ENCODE data around the gene GNG2. TPM values are rescaled to one million over a fixed set of nuclear protein-coding genes. Genes with fewer than 3 reads are reported as not detected.

The GNG2 gene
- total RNA-seq, 3 donors from 2014 or later = 9.9 to 52.2 (median 16.6) TPM

DNA sequence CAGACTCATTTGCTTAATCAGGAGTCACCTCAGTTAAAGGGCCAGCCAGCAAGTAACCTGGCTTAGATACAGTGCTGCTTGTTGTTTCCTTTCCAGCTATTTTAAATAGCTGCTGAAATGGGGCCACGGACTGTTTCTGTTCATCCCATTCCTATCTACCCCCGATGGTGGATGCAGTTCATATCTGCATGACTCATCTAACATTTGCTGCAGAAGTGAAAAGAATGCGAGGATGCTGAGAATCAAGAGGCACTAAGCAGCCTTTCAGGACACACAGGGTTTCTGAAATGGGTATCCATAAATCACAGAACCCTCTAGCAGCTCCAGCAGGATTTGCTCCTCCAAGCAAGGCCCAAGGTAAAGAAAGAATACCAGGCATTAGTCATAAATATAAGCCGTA lies 68.8 kb downstream of the GNG2 start:
- Histone ChIP-seq H3K4me3 (no peak overlapping the region), H3K4me1 (ENCODE audit: low read depth) (no peaks in the 10 kb centered on the region), H3K36me3 (ENCODE audit: low read depth) (no peaks in the 10 kb centered on the region), H3K9me3 (no peaks in the 10 kb centered on the region)
- ATAC-seq (no peak), DNase-seq (no peak)
- intact Hi-C loops (cut with DNase I, micrococcal nuclease) = no loop called here
- TF ChIP-seq, protein P1, sequence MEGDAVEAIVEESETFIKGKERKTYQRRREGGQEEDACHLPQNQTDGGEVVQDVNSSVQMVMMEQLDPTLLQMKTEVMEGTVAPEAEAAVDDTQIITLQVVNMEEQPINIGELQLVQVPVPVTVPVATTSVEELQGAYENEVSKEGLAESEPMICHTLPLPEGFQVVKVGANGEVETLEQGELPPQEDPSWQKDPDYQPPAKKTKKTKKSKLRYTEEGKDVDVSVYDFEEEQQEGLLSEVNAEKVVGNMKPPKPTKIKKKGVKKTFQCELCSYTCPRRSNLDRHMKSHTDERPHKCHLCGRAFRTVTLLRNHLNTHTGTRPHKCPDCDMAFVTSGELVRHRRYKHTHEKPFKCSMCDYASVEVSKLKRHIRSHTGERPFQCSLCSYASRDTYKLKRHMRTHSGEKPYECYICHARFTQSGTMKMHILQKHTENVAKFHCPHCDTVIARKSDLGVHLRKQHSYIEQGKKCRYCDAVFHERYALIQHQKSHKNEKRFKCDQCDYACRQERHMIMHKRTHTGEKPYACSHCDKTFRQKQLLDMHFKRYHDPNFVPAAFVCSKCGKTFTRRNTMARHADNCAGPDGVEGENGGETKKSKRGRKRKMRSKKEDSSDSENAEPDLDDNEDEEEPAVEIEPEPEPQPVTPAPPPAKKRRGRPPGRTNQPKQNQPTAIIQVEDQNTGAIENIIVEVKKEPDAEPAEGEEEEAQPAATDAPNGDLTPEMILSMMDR (IDR thresholded peaks at IDR 0.05) = no peak

DNA sequence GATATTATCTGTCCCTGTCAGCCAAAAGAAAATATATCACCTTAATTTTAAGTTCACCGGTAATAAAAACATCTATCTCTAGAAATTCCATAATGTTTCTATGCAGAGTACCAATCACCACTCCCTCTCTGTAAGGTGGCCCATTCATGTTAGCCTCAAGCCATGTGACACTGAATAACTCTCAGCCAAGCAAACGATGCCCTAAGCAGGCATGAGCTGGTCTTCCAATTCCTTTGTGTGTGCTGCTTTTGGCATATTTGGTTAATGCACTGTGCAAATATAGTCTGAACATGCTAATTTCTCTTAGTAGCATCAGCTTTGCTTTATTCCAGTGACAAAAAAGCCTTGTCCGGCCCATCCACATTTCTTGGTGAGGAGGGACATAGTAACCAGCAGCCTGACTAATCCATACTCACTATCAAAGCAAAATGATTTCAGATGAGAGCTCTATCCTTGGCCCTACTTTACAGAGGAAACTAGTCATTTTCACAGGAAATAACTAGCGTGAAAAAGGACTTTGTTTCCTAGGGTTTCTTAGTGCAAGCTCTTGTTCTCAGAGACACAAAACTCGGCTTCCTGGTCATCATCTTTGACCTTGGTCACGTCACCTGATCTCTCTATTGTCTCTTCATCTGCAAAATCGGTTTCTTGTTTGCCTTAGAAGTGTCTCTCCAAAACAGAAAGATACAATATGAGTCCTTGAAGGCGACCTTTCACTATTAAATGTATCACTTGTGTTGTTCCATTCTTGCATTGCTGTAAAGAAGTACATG lies 69.7 kb downstream of the GNG2 start:
- intact Hi-C loops (cut with DNase I, micrococcal nuclease) = no loop called here
- H3K4me3 ChIP-seq = no peak overlapping the region
- no peaks in the 10 kb centered on the region for H3K9me3 ChIP-seq
- H3K4me1 ChIP-seq (ENCODE audit: low read depth) = no peaks in the 10 kb centered on the region
- H3K36me3 ChIP-seq (ENCODE audit: low read depth) = no peaks in the 10 kb centered on the region
- TF ChIP-seq, protein P1 (IDR thresholded peaks at IDR 0.05) = no peak
- DNase-seq = no peak
- no peak for ATAC-seq

DNA sequence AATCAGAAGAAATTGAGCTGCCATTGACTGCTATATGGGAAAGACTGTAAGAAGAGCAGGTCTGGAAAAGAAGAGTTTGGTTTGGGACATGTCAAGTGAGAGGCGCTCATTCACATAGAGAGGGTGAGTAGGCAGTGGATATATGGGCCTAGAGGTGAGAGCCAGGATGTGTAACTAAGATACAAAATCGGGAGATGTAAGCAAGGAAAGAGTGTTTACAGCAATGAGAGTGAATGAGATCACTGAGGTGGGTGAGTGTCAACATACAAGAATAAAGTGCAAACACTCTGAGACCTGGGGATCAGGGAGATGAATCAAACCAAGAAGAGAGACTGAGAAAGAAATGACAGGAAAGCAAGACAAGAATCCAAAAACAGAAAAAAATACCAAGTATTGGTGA lies 70.9 kb downstream of the GNG2 start:
- DNase-seq (no peak), ATAC-seq (no peak)
- intact Hi-C loops (cut with DNase I, micrococcal nuclease) = no loop called here
- Histone ChIP-seq H3K4me1 (ENCODE audit: low read depth) (no peaks in the 10 kb centered on the region), H3K9me3 (no peaks in the 10 kb centered on the region), H3K4me3 (no peak overlapping the region), H3K36me3 (ENCODE audit: low read depth) (no peaks in the 10 kb centered on the region)
- TF ChIP-seq, protein P1 (IDR thresholded peaks at IDR 0.05) = no peak

DNA sequence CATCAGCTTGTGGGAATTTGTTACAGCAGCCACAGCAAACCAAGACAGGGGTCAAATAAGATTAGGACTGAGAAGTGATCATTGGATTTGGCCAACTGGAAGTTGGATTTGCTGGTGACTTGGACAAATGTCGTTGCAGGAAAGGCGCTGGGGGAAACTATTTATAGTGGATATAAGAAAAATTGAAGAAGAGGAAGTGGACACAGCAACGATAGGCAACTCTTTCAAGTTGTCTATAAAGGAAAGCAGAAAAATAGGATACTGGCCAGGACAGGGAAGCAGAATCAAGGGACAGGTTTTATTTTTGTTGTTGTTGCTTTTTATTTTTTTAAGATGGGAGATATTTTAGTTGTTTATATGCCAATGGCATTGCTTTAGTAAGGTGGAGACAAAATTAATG lies 72.8 kb downstream of the GNG2 start:
- ATAC-seq = no peak
- Histone ChIP-seq H3K9me3 (no peaks in the 10 kb centered on the region), H3K36me3 (ENCODE audit: low read depth) (no peaks in the 10 kb centered on the region), H3K4me3 (no peak overlapping the region), H3K4me1 (ENCODE audit: low read depth) (no peaks in the 10 kb centered on the region)
- intact Hi-C loops (cut with DNase I, micrococcal nuclease) = no loop called here
- DNase-seq = no peak
- TF ChIP-seq, protein P1 (IDR thresholded peaks at IDR 0.05) = no peak

DNA sequence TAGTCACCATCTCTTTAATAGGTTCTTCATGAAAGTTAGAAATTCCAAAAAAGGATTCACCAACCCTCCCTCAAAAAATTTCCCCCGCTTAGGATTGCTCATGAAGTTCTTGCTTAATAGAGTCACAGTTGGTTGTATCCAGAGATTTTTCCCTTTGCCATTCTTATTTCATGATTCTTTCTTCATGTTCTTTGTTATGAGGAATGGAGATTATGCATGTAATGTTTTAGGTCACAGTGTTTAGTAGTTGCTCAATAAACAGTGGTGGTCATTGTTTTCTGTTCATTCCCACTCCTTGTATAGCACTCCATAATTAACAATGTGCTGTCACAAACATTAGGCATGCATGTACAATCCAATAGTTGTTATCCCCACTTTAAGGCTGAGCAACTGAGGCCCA lies 77.7 kb downstream of the GNG2 start:
- H3K36me3 ChIP-seq (ENCODE audit: low read depth) = no peaks in the 10 kb centered on the region
- H3K4me1 ChIP-seq (ENCODE audit: low read depth) = no peaks in the 10 kb centered on the region
- intact Hi-C loops (cut with DNase I, micrococcal nuclease) = no loop called here
- no peaks in the 10 kb centered on the region for H3K9me3 ChIP-seq
- TF ChIP-seq, protein P1 (IDR thresholded peaks at IDR 0.05) = no peak
- ATAC-seq (no peak), DNase-seq (no peak)
- H3K4me3 ChIP-seq = no peak overlapping the region
